GM19025 (cell line): ENCODE results near the gene PTPRQ.
"Not testable (repeated sequence)": the region's sequence is repeated elsewhere in the genome, so short reads cannot be mapped to it uniquely, and the experiment has no call there.

Source experiments
- ATAC-seq: cut with Tn5 transposase; IDR thresholded peaks from one replicate; pipeline ENCODE4 v1.9.1; 2021; ENCODE audit warnings: mild to moderate bottlenecking, low read depth, moderate library complexity; ENCODE audit not compliant: unreplicated experiment

PTPRQ gene

DNA sequence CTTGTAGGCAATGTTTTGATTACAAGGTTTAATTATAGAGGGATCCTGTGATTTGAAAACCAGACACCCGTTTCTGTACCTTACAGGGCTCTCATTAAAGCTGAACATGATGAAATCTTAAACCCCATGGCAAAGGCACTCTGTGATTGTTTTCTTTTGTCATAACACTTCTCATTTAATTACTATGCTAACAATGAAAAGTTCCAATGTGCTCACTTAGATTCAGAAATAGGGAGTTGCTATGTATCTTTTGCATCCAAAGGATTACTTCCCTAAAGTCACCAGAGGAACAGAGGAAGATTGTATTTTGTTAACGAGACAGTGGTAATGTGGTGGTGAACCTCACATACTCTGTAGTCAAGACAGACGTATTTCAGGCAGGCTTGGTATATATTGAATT, 181.9 kb downstream of the PTPRQ start:
- ATAC-seq, result no peak

DNA sequence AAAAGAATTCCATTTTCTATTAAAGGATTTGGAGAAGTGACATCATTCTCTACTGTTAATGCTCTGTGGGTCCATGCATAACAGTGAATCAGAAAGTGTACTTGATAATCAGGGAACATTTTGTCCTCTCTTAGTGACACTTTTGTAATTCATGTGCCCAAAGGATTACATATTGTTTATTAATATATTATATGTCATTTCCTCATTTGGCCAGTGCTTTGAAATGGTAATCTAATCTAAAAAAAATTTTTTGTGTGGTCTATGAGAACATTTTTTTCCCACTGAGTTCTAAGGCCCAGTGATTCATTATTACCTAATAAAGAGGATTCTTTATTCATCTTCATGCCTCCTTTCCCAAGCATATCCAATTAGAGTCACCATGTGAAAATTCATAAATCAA, 183.7 kb downstream of the PTPRQ start:
- ATAC-seq, result no peak

DNA sequence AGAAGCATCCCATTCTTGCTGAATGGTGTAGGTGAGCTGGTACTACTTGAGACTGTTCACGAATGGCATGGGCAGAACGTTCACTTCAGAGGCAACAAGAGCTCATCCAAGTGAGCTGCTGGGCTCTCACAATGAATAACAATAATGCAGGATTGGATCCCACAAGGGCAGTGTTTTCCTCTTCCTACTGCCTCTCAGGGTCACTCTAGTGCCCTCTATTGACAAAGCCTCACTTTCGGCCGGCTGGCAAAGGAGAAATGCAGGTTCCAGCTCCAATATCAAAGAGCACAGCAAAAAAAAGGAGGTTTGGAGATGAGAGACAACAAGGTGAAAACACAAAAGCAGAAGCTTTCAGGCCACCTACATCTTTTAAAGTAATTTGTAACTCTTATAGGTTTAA, 188.8 kb downstream of the PTPRQ start:
- no peak for ATAC-seq

DNA sequence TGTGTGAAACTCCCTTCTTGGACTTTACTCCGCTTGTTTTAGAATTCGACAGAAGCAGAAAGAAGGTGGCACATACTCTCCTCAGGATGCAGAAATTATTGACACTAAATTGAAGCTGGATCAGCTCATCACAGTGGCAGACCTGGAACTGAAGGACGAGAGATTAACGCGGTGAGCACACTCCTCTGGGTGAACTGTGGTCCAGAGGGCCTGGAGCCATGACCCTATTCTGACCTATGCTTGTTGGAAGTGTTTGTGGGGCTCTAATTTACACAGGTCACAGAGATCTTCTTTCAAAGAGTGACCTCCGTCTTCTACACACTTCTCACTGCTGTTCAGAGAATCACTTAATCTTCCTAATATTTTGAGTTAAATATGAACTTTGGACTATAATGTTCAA, 190.9 kb downstream of the PTPRQ start:
- no peak for ATAC-seq

DNA sequence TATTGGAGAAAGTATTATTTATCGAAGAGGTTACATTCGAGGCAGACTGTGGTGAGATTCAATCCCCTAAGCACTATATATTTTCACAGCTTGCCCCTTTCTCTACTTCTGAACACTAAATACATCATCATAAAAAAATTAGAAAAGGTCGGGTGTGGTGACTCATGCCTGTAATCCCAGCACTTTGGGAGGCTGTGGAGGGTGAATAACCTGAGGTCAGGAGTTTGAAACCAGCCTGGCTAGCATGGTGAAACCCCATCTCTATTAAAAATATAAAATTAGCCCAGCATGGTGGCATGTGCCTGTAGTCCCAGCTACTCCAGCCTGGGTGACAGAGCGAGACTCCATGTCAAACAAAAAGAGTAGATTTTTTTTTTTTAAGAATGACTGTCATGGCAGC, 192.8 kb downstream of the PTPRQ start:
- ATAC-seq, result no peak

DNA sequence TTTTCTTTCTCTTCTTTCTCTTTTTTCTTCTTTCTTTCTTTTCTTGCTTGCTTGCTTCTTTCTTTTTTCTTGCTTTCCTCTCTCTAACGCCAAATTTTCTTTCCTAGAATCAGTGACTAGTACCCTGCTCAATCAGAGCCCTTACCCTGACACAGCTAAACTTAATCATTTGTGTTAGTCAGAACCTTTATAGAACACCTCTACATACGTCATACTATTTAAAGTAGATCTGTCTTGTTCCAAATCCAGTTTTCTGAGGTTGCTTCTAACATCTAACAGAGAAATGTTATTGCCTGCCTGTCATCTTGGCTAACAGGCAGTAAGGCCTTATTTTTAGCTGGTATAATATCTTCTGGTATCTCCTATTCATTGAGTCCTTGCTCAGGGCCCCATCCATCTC, 197.9 kb downstream of the PTPRQ start:
- ATAC-seq, result no peak

DNA sequence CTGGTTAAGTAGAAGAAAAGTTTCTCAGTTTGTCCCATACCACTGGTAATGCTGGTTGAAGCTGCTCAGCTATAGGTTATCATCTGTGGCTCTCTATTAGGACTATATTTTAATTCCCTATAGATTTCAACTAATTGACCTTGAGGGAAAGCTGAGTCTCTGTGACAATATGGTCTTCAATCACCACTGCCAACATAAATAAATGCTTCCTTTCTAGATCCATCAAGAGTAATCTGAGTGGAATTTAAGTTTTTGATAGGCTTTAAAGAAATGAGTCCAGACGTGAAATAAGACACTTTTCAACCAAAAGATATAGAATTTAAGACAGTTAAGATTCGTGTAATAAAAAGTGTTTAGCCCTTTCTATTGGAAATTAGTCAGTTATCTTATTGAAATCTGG, 199.9 kb downstream of the PTPRQ start:
- ATAC-seq, result no peak

DNA sequence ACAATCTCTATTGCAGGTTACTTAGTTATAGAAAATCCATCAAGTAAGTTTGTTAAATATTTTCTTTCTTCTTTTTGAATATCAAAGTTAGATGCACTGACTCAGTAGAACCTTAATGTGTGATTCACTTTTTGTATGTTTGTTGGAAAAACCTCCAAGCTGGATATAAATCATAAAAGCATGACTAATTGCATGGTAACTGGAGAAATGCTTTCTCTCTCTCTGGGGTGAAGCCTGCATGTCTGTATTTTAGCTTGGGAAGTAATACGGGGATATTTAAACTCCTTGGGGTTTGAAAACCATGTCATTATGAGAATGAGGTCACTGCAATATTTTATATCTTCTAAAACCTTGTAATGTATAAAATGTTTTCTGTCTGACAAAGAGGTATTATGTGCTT, 204.8 kb downstream of the PTPRQ start:
- no peak for ATAC-seq

DNA sequence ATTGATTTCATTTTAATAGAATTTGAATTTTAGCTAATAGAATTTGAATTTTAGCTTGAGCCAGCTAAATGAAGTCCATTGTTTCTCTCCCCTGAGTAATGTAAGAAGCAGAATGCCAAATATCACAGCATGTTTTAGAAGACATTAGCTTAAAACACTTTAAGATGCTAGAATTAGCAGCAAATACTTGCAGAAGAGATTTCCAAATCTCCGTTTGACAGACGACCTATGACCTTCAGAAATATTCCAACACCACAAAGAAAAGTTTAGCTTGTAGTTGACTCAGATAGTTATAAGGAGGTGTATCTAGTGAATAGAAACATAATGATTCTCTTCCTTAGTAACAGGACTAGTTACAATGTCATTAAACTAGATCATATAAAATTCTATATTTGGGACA, 211.7 kb downstream of the PTPRQ start:
- no peak for ATAC-seq

DNA sequence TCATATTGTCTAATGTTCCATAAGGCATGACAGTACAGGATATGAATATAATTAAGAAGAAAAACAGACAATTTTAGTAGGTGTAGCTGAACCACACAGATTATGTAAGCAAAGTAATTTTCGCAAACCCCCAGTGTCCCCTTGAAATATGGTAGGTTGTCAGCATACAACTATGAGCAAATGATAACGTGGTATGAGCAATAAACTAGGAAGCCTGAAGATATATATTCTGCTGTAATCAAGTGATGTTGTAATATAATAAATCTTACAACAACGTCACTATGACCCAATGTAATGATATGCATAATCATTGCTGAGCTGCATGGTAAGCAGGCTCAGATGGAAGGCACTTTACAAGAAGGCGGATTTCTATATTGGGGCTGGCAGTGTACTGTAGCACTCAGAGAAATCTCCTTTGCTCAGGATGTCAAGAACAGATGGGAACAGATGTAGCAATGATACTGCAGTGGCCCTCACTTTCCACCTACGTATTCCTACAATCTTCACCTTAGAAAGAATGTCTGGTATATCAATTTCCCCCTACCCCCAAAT, 215.6 kb downstream of the PTPRQ start:
- no peak for ATAC-seq

DNA sequence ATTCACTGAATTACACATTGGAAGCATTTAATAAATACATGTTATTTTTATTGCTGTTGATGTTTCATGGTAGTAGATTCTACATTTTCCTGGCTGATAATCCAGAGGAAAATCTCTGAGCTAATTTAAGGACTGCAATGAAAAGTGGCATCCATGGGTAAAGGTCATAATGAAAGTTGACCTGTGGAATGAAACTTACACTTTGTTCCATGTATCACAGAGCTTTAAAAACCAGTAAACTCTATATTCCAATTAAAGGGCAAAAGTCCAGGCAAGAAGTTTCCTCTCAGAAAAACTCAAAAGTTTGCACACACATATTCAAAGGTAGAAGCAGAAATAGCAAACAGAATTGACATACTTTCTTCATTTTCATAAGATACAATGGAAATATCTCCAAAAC, 218.6 kb downstream of the PTPRQ start:
- ATAC-seq, result no peak

DNA sequence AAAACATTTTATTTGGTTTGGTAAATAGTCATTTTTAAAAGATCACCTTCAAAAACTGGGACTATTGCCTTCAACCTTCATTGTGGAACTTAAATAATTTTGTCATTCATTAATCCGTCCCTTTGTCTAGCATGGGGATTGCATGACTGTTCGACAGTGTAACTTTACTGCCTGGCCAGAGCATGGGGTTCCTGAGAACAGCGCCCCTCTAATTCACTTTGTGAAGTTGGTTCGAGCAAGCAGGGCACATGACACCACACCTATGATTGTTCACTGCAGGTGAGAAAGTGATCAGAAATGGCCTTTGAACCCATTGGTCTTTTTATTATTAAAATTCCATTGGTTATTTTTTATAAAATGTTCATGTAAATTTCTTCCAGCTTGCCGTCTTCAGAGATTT, 226.2 kb downstream of the PTPRQ start:
- no peak for ATAC-seq

DNA sequence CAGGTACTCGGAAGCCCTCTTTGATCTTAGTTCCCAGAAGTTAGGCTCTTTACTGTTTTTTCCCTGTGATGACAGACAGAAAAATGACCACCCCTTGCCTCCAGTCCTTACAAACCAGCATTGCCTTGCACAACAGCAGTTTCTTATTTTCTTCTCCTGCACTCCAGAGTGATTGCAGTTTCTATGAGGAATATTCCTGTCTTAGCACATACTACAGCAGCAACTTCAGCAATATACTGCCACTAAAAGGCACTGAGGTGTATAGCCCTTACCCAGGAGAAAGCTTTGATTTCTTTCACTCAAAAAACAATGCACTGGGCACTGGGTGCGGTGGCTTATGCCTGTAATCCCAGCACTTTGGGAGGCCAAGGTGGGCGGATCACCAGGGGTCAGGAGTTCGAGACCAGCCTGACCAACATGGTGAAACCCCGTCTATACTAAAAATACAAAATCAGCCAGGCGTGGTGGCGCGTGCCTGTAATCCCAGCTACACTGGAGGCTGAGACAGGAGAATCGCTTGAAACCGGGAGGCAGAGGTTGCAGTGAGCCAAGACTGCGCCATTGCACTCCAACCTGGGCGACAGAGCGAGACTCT, 232.1 kb downstream of the PTPRQ start:
- not testable (repeated sequence) for ATAC-seq

DNA sequence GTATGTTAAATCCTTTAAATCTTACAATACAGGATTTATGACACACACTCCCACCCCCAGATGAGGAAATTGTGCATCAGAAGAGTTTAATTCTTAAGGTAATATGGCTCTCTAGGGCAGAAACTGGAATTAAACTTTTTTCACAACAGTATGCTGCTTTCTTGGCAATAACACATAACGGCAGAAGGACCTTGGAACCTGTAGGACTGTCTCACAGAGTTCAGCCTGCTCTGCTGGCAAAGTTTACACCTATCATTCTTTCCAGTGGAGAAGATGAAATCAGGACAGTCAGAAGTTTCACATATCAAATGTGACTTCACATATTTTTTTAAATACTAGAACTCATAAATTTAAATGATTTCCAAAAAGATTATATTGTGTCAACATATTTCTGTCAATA, 232.8 kb downstream of the PTPRQ start:
- no peak for ATAC-seq

DNA sequence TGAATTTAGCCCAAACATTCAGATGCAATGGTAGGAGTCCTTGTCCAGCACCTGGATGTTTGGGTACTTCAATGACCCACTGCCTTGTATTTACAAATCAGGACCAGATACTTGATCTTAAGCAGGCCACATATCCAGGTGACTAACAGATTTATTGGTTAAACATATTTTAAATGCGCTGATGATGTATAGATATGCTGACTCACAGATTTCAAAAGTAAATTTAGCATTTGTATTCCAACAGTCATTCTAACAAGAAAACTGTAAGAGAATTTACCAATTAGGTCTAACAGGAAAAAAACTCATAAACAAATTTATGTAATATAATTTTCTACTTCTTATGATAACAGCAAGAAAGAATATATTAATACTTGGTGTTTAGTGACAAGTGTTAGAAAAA, 234.0 kb downstream of the PTPRQ start:
- ATAC-seq, result no peak

DNA sequence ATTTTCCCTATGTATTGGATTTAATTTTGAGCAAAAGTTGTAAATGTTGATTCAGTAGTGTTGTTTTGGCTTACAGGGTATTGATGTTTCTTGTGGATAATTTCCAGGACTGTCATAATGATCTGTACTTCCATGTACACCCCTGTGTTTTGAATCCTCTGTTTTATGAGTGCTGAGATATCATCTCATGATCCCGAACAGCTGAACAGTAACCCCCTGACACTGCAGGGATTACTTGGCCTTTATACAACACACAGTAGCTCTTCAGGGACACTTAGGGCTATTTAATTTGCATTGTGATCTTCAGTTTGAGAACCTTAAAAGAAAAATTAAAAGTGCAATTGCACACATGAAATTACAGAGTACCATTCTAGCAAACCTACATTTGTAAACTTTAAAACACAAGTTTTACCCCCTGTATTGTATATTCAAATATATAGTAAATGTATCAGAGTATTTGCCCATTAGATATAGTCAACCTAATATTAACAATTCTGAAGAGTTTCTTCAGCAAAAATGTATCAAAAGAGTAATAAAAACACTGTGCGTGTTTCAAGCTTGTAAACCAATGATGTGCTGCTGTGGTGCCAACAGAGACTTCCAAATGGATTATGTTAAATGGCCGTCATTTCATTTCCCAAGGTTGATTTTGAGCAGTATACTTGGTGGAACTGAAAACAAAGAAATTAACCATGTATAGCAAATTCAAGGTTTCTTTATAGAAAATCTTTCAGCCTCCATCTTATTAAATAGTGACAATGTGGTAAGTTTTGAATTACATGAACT, 235.5 kb downstream of the PTPRQ start:
- no peak for ATAC-seq

DNA sequence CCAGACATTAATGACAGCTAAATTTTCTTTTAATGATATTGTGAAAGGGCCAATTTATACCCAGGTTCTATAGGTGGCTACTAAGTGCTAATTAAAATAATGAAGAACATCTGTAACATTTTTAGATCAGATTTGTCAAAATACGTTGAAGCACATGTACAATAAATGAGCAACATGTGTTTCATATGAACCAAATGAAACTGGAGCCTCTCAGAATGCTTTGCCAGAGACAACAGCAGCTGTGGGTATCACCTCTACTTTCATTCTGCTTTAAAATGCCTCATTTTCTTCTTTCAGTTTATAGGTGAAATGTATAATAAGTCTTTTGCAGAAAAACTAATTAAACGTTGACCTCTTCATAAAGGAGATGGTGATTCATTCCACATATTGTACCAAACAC, 237.3 kb downstream of the PTPRQ start:
- ATAC-seq, result peak; percentile 74

DNA sequence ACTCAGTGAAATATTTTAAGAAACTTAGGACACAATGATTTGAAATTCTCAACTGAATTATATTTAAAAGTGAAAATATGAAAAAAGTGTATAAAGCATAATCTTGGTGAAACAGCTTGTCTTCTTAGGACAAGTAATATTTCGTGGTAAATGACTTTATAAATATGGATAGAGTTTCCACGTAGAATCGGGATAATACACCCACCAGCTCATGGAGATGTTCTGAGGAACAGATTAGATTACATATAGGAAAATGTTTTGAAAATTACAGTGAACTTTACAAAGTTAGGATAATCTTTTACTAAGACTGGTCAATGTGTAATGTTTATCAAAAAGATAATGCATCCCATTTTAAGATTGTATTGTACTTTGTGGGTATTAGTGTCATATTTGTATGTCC, 237.8 kb downstream of the PTPRQ start:
- ATAC-seq, result no peak

DNA sequence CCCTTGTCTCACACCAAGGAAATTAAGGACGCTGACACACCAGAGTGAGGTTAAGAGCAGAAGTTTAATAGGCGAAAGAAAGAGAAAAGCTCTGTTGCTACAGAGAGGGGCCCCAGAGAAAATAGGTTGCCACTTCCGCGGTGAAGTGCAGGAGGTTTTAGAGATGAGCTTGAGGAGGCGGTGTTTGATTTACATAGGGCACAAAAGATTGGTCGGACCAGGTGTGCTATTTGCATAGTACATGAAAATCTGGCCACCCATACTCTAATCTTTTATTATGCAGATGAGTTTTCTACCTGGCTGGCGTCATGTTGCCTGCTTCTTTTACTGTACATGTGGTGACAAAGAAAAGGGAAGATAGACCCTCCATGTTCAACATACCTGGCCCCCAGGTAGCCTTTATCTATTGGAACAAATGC, 240.1 kb downstream of the PTPRQ start:
- no peak for ATAC-seq

DNA sequence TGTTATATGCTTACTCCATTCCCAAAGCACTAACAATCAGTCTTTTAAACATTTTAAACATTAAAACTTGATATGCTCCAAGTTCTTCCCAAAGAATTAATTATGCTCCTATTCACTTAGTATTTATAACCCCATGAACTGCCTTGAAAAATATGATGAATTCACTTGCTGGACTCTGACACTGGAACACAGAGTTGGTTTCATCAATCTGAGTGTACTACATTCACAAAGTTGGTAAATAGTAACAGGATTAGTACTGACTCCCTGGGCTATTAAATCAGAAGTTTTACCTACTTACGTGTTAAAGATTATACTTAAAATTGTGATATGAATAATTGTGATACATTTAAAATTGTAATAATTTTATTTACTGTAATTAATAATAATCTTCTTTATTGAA, 246.1 kb downstream of the PTPRQ start:
- no peak for ATAC-seq

DNA sequence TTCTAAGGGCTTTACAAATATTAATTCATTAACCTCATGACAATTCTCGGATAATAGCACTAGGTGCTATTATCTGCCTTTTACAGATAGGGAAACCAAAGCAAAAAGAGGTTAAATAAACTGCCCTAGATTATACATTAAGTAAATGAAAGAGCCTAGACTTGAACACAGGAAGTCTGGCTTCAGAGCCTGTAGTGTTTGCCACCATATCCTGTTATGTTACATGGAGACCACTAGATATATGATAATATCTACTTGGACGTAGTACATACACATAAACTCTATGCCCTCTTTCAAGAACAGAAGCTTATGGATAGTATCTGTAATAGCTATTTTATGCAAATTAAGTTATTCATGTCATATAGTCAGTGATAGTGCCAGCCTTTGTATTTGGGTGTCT, 246.5 kb downstream of the PTPRQ start:
- no peak for ATAC-seq

DNA sequence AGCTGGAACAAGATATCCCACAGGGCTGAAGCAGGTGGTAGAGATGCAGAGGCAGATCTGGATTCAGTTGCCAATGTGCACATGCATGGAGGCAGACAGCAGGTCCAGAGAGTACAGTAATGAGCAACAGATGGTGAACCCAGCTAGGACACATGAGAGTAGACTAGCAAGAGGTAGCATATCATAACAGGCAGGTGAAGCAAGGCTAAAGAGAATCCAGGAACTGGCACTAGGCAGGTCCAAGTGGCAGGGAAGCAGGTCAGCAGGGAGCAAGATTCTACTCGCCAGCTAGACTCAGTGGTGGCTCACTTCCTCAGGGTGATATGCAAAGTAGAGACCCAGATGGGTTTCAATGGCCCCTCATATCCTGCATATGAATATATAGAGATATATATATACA, 248.1 kb downstream of the PTPRQ start:
- peak; percentile 44 for ATAC-seq
